WTC11 (cell line): ENCODE results near the gene FRRS1. TPM values are rescaled to one million over a fixed set of nuclear protein-coding genes. Genes with fewer than 3 reads are reported as not detected.

Experiments
- ATAC-seq: fragments of 200-7000 bp; cut with Tn5 transposase; 2 replicates; pipeline ENCODE4 v1.10.0; 2021; ENCODE audit warnings: mild to moderate bottlenecking, moderate library complexity
- CTCF ChIA-PET: fragments of 300-600 bp; sonication (Branson Sonifier 250); formaldehyde crosslinking; loops from one replicate; lab custom pipeline; 2021; ENCODE audit warnings: antibody characterized with exemption; lab: Charles Lee
- POLR2A ChIA-PET: fragments of 350-600 bp; sonication (Branson Sonifier 250); formaldehyde crosslinking; loops from one replicate; lab custom pipeline; 2021; ENCODE audit warnings: antibody characterized with exemption; lab: Charles Lee
- DNase-seq: peaks from one replicate; pipeline ENCODE4 v3.0.0; 2021; ENCODE audit warnings: low spot score
- H3K27ac Mint-ChIP-seq: 2 replicates; pipeline ENCODE4 v1.8.0; 2021; ENCODE audit warnings: mixed read lengths
- H3K27me3 Mint-ChIP-seq: 2 replicates; pipeline ENCODE4 v1.8.0; 2021; ENCODE audit warnings: low read depth, mild to moderate bottlenecking, moderate library complexity, mixed read lengths
- H3K36me3 Mint-ChIP-seq: 2 replicates; pipeline ENCODE4 v1.8.0; 2021; ENCODE audit warnings: mixed read lengths
- H3K4me1 Mint-ChIP-seq: 2 replicates; pipeline ENCODE4 v1.8.0; 2022; ENCODE audit warnings: mixed read lengths
- H3K4me3 Mint-ChIP-seq: 2 replicates; pipeline ENCODE4 v1.8.0; 2021; ENCODE audit warnings: mild to moderate bottlenecking, moderate library complexity, mixed read lengths
- H3K9me3 Mint-ChIP-seq: 2 replicates; pipeline ENCODE4 v1.8.0; 2021; ENCODE audit warnings: mixed read lengths
- AFF4 ChIP-seq: sonication (generic); formaldehyde crosslinking; IDR thresholded peaks from 2 replicates; pipeline ENCODE4 v1.8.1; 2023; ENCODE audit warnings: mild to moderate bottlenecking, missing genetic modification reagents, borderline replicate concordance
- ARID4B ChIP-seq: sonication (generic); formaldehyde crosslinking; IDR thresholded peaks from 2 replicates; pipeline ENCODE4 v1.8.0; 2023; ENCODE audit warnings: missing genetic modification reagents, mild to moderate bottlenecking, borderline replicate concordance
- ATF2 ChIP-seq: sonication (generic); formaldehyde crosslinking; IDR thresholded peaks from 2 replicates; pipeline ENCODE4 v1.8.1; 2022; ENCODE audit warnings: low read depth, missing genetic modification reagents, borderline replicate concordance
- CBFB ChIP-seq: sonication (generic); formaldehyde crosslinking; IDR thresholded peaks from 2 replicates; pipeline ENCODE4 v1.8.1; 2022; ENCODE audit warnings: mild to moderate bottlenecking, low read depth, missing genetic modification reagents
- E2F1 ChIP-seq: sonication (generic); formaldehyde crosslinking; IDR thresholded peaks from 2 replicates; pipeline ENCODE4 v1.8.0; 2022; ENCODE audit warnings: mild to moderate bottlenecking, missing genetic modification reagents
- E2F5 ChIP-seq: sonication (generic); formaldehyde crosslinking; IDR thresholded peaks from 2 replicates; pipeline ENCODE4 v1.8.1; 2022; ENCODE audit warnings: mild to moderate bottlenecking, moderate library complexity, missing genetic modification reagents
- ERG ChIP-seq: fragments of 250-450 bp; sonication (Bioruptor Pico); IDR thresholded peaks from 2 replicates; pipeline ENCODE4 v1.8.0; 2021; ENCODE audit warnings: mild to moderate bottlenecking
- GABPB1 ChIP-seq: sonication (generic); formaldehyde crosslinking; IDR thresholded peaks from 2 replicates; pipeline ENCODE4 v1.8.1; 2023; ENCODE audit warnings: mild to moderate bottlenecking, missing genetic modification reagents
- HMGXB4 ChIP-seq: sonication (generic); formaldehyde crosslinking; IDR thresholded peaks from 2 replicates; pipeline ENCODE4 v1.8.1; 2023; ENCODE audit warnings: mild to moderate bottlenecking, moderate library complexity, missing genetic modification reagents
- PREB ChIP-seq: sonication (generic); formaldehyde crosslinking; IDR thresholded peaks from 2 replicates; pipeline ENCODE4 v1.8.1; 2022; ENCODE audit warnings: mild to moderate bottlenecking, missing genetic modification reagents, moderate library complexity, borderline replicate concordance
- SMAD4 ChIP-seq: sonication (generic); formaldehyde crosslinking; IDR thresholded peaks from 2 replicates; pipeline ENCODE4 v1.8.0; 2022; ENCODE audit warnings: mild to moderate bottlenecking, missing genetic modification reagents
- SP1 ChIP-seq: sonication (generic); formaldehyde crosslinking; conservative IDR thresholded peaks from 2 replicates; pipeline ENCODE4 v1.8.1; 2022; ENCODE audit warnings: missing genetic modification reagents
- STAT6 ChIP-seq: sonication (generic); formaldehyde crosslinking; conservative IDR thresholded peaks from 2 replicates; pipeline ENCODE4 v1.8.1; 2023; ENCODE audit warnings: mild to moderate bottlenecking, low read depth, missing genetic modification reagents, moderate library complexity
- TCF7 ChIP-seq: sonication (generic); formaldehyde crosslinking; IDR thresholded peaks from 2 replicates; pipeline ENCODE4 v1.8.0; 2022; ENCODE audit warnings: mild to moderate bottlenecking, low read depth, missing genetic modification reagents, moderate library complexity
- total RNA-seq: library from RNA; stranded (reverse); gene quantifications from 3 replicates; pipeline ENCODE4 v1.2.3, GENCODE V29; 2021

The FRRS1 gene
- total RNA-seq, 1 experiment from 2014 or later: 6.2 TPM

GRCh38 chr1:99782397-99782796 is 16.0 kb upstream of the FRRS1 start (continued):
- TF ChIP-seq E2F5 (CRISPR knock-in tag): no peak
- no peak for TF ChIP-seq ERG (CRISPR knock-in tag)
- TF ChIP-seq SMAD4: no peak
- no peak for TF ChIP-seq AFF4 (CRISPR knock-in tag)

GRCh38 chr1:99781798-99782197 is 15.4 kb upstream of the FRRS1 start:
- Mint-ChIP-seq H3K4me1 (no peaks in the 10 kb centered on the region), H3K36me3 (no peaks in the 10 kb centered on the region), H3K27ac (no peak overlapping the region), H3K27me3 (no peaks in the 10 kb centered on the region), H3K9me3 (no peaks in the 10 kb centered on the region), H3K4me3 (no peak overlapping the region)
- no peak for ATAC-seq
- POLR2A ChIA-PET: no interaction called here
- DNase-seq: no peak
- CTCF ChIA-PET: no interaction called here
- TF ChIP-seq STAT6 (no peak), ARID4B (CRISPR knock-in tag) (no peak), SP1 (CRISPR knock-in tag) (no peak), PREB (CRISPR knock-in tag) (no peak), CBFB (CRISPR knock-in tag) (no peak), E2F1 (CRISPR knock-in tag) (no peak), ERG (CRISPR knock-in tag) (no peak), GABPB1 (CRISPR knock-in tag) (no peak), HMGXB4 (CRISPR knock-in tag) (no peak), TCF7 (CRISPR knock-in tag) (no peak), ATF2 (CRISPR knock-in tag) (no peak)
